ENCODE results near the gene PRDM16. TPM values are rescaled to one million over a fixed set of nuclear protein-coding genes. Genes with fewer than 3 reads are reported as not detected.

PRDM16 gene
- polyA plus RNA-seq, 1 of the 3 experiments (the other 2 are of a cell fraction): not detected

- Histone ChIP-seq H2AFZ (ENCODE audit: low read depth) (no peak overlapping the region), H4K20me1 (ENCODE audit: insufficient read depth) (no peaks in the 10 kb centered on the region), H3K4me2 (no peak overlapping the region), H3K79me2 (ENCODE audit: insufficient read depth) (no peaks in the 10 kb centered on the region), H3K27ac (ENCODE audit: low read depth in 2 of 2, low read length in 1 of 2) (no peak overlapping the region), H3F3A (replicated peaks; ENCODE audit: insufficient read depth) (no peaks in the 10 kb centered on the region), H3K4me1 (ENCODE audit: control insufficient read depth in 1 of 2, insufficient read depth in 2 of 2, low read depth in 1 of 2, low read length in 1 of 2) (no peaks in the 10 kb centered on the region), H3K4me3 (ENCODE audit: low read depth in 2 of 2, low read length in 1 of 2) (no peak overlapping the region), H3K9me2 (no peaks in the 10 kb centered on the region), H3K27me3 (ENCODE audit: insufficient read depth) (no peaks in the 10 kb centered on the region), H3K9ac (no peak overlapping the region), H3K36me3 (replicated peaks in 1 of 2; ENCODE audit: control insufficient read depth in 1 of 2, insufficient read depth in 2 of 2, low read length in 1 of 2) (no peaks in the 10 kb centered on the region), H3K9me3 (no peaks in the 10 kb centered on the region)
- whole genome bisulfite sequencing (ENCODE audit: low lambda C conversion rate): 20% methylated on average over 5 of the region's 12 CpGs
- CTCF ChIA-PET: no interaction called here
- DNase-seq: no peak
- TF ChIP-seq GABPA (IDR thresholded peaks at IDR 0.05; ENCODE audit: low read depth) (no peak), TAF1 (IDR thresholded peaks at IDR 0.05; ENCODE audit: borderline replicate concordance, low read depth, low read length) (no peak), FOXJ3 (CRISPR knock-in tag; IDR thresholded peaks at IDR 0.05) (no peak), TEAD4 (IDR thresholded peaks at IDR 0.05; ENCODE audit: borderline replicate concordance, insufficient read depth) (no peak)
- POLR2A ChIA-PET: no interaction called here
Observed at GRCh38 chr1:3084726-3085125, 15.7 kb downstream of the PRDM16 start.

DNA sequence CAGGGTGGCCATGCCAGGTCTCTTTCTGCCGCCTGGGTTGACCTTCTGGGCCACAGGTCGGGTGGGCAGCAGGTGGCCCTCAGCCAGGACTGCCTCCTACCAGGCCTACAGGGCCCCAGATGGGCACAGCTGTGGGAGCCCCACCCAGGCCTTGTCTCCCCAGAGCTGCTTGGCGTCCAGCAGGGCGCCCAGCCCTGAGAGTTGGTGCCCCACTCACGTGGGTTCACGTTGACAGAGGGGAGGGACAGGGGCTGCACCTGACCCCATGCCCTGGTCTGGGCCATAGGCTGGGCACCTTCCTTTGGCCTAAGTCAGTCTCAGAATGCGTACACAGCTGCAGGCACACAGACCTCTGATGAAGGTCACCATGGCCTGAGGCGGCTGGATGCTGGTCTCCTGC lies 16.7 kb downstream of the PRDM16 start:
- H3K9me2 ChIP-seq: no peaks in the 10 kb centered on the region
- no peaks in the 10 kb centered on the region for H3K4me1 ChIP-seq (ENCODE audit: control insufficient read depth in 1 of 2, insufficient read depth in 2 of 2, low read depth in 1 of 2, low read length in 1 of 2)
- H3K79me2 ChIP-seq (ENCODE audit: insufficient read depth): no peaks in the 10 kb centered on the region
- no peak overlapping the region for H3K27ac ChIP-seq (ENCODE audit: low read depth in 2 of 2, low read length in 1 of 2)
- no peaks in the 10 kb centered on the region for H3K27me3 ChIP-seq (ENCODE audit: insufficient read depth)
- H3K36me3 ChIP-seq (replicated peaks in 1 of 2; ENCODE audit: control insufficient read depth in 1 of 2, insufficient read depth in 2 of 2, low read length in 1 of 2): no peaks in the 10 kb centered on the region
- H3K9me3 ChIP-seq: no peaks in the 10 kb centered on the region
- H4K20me1 ChIP-seq (ENCODE audit: insufficient read depth): no peaks in the 10 kb centered on the region
- no peak overlapping the region for H3K4me3 ChIP-seq (ENCODE audit: low read depth in 2 of 2, low read length in 1 of 2)
- no peak overlapping the region for H3K4me2 ChIP-seq
- POLR2A ChIA-PET: no interaction called here
- TF ChIP-seq, protein P1, sequence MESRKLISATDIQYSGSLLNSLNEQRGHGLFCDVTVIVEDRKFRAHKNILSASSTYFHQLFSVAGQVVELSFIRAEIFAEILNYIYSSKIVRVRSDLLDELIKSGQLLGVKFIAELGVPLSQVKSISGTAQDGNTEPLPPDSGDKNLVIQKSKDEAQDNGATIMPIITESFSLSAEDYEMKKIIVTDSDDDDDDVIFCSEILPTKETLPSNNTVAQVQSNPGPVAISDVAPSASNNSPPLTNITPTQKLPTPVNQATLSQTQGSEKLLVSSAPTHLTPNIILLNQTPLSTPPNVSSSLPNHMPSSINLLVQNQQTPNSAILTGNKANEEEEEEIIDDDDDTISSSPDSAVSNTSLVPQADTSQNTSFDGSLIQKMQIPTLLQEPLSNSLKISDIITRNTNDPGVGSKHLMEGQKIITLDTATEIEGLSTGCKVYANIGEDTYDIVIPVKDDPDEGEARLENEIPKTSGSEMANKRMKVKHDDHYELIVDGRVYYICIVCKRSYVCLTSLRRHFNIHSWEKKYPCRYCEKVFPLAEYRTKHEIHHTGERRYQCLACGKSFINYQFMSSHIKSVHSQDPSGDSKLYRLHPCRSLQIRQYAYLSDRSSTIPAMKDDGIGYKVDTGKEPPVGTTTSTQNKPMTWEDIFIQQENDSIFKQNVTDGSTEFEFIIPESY (IDR thresholded peaks at IDR 0.05; ENCODE audit: borderline replicate concordance, low read depth): no peak
- no peak for TF ChIP-seq SIN3A (IDR thresholded peaks at IDR 0.05; ENCODE audit: borderline replicate concordance, low read depth, low read length)
- TF ChIP-seq, protein P2, sequence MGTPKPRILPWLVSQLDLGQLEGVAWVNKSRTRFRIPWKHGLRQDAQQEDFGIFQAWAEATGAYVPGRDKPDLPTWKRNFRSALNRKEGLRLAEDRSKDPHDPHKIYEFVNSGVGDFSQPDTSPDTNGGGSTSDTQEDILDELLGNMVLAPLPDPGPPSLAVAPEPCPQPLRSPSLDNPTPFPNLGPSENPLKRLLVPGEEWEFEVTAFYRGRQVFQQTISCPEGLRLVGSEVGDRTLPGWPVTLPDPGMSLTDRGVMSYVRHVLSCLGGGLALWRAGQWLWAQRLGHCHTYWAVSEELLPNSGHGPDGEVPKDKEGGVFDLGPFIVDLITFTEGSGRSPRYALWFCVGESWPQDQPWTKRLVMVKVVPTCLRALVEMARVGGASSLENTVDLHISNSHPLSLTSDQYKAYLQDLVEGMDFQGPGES (IDR thresholded peaks at IDR 0.05; ENCODE audit: low read depth, low read length): no peak
- no peak for TF ChIP-seq RCOR1 (IDR thresholded peaks at IDR 0.05; ENCODE audit: low read length)
- DNase-seq: no peak
- H3K9ac ChIP-seq: no peak overlapping the region
- H2AFZ ChIP-seq (ENCODE audit: low read depth): no peak overlapping the region
- WGBS (ENCODE audit: low lambda C conversion rate): 20% methylated on average over 2 of the region's 8 CpGs
- CTCF ChIA-PET: no interaction called here
- H3F3A ChIP-seq (replicated peaks; ENCODE audit: insufficient read depth): no peaks in the 10 kb centered on the region

Data from SK-N-SH (cell line).